SK-N-MC (cell line): ENCODE data around the gene KCNQ1.

Experiments used
- EZH2 ChIP-seq: fragments of 200-600 bp; sonication (generic); IDR thresholded peaks from one replicate; pipeline ENCODE4 v1.6.1; 2017; ENCODE audit warnings: antibody characterized with exemption
- FOXP2 ChIP-seq: optimal IDR thresholded peaks from 2 replicates; pipeline ENCODE3; 2011; ENCODE audit warnings: mild to moderate bottlenecking, moderate library complexity; ENCODE audit not compliant: insufficient read depth; ENCODE audit errors: extremely low read length, control extremely low read depth
- POLR2AphosphoS5 ChIP-seq: IDR thresholded peaks from 2 replicates; pipeline ENCODE4 v1.6.1; 2012; ENCODE audit warnings: mild to moderate bottlenecking, low read depth, low read length, borderline replicate concordance

DNA sequence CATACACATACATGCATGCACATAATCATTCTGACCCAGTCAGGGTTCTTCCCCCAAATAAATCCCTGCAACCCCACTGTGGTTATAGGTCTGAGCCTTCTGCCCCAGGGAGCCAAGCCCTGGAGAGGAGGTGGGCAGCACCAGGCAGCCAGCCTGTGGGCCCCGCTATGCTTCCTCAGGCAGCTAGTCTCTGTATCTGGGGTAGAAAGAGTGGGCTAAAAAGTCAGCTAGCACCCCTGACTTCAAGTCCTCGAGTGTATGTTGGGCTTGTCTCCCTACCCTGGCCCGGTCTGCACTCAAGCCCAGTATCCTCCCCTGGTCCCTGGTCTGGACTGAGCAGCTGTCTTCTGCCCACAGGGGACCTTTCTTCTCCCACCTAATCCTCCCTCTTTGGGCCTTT lies 226.9 kb downstream of the KCNQ1 start:
- TF ChIP-seq FOXP2 (no peak), POLR2AphosphoS5 (no peak), EZH2 (no peak)
